H1 (cell line): ENCODE data around the gene CAPN15. TPM values are rescaled to one million over a fixed set of nuclear protein-coding genes. Genes with fewer than 3 reads are reported as not detected.

Experiments
- CTCF ChIA-PET: fragments of 300-600 bp; sonication (Branson Sonifier 250); formaldehyde crosslinking; loops from one replicate; lab custom pipeline; 2021; ENCODE audit not compliant: partially characterized antibody; lab: Charles Lee
- POLR2A ChIA-PET: fragments of 300-600 bp; sonication (Branson Sonifier 250); formaldehyde crosslinking; loops from one replicate; lab custom pipeline; 2021; ENCODE audit warnings: inconsistent platforms; ENCODE audit not compliant: partially characterized antibody; lab: Charles Lee
- DNase-seq, 2 experiments: peaks; one replicate each; pipeline versions ENCODE4 v3.0.0 to v3.0.0-alpha.2; 2010 to 2022; ENCODE audit warnings: low spot score in 2 of 2, low read depth in 1 of 2, mixed read lengths in 1 of 2
- FAIRE-seq: peaks from 2 replicates; lab custom pipeline; 2011; peaks lifted over from hg19 to GRCh38; lab: Jason Lieb, UNC
- H2AFZ ChIP-seq: 2 replicates; pipeline ENCODE4 v1.8.1; 2012; ENCODE audit warnings: low read length, inconsistent platforms
- H2AK5ac ChIP-seq: 2 replicates; pipeline ENCODE4 v1.6.1; 2013; ENCODE audit warnings: low read depth, low read length
- H2BK120ac ChIP-seq: replicated peaks from 2 replicates; pipeline ENCODE3; 2013; ENCODE audit warnings: low read depth, low read length, inconsistent platforms
- H2BK12ac ChIP-seq: 2 replicates; pipeline ENCODE4 v1.6.1; 2013; ENCODE audit warnings: low read depth, low read length
- H2BK15ac ChIP-seq: 2 replicates; pipeline ENCODE4 v1.6.1; 2013; ENCODE audit warnings: low read length
- H2BK20ac ChIP-seq: 2 replicates; pipeline ENCODE4 v1.6.1; 2013; ENCODE audit warnings: low read length
- H2BK5ac ChIP-seq: 2 replicates; pipeline ENCODE4 v1.6.1; 2013; ENCODE audit warnings: low read depth, low read length
- H3K14ac ChIP-seq: 2 replicates; pipeline ENCODE4 v1.6.1; 2013; ENCODE audit warnings: inconsistent platforms; ENCODE audit not compliant: insufficient read length
- H3K18ac ChIP-seq: 2 replicates; pipeline ENCODE4 v1.6.1; 2013; ENCODE audit warnings: low read length; ENCODE audit errors: extremely low read depth
- H3K23ac ChIP-seq: 2 replicates; pipeline ENCODE4 v1.6.1; 2013; ENCODE audit warnings: inconsistent platforms; ENCODE audit not compliant: insufficient read length
- H3K23me2 ChIP-seq: 2 replicates; pipeline ENCODE4 v1.6.1; 2013; ENCODE audit warnings: low read depth, low read length
- H3K27ac ChIP-seq: 2 replicates; pipeline ENCODE4 v1.6.1; 2011; ENCODE audit warnings: low read depth, low read length, inconsistent platforms
- H3K27me3 ChIP-seq, 4 experiments: replicated peaks in 1 of 4; 1 replicate in 1 of 4; 2 replicates in 3 of 4; pipeline versions ENCODE4 v1.6.1 to v1.8.1; 2011 to 2013; ENCODE audit warnings: low read length in 3 of 4, mild to moderate bottlenecking in 3 of 4, inconsistent platforms in 2 of 4, mixed read lengths in 2 of 4, moderate library complexity in 1 of 4; ENCODE audit not compliant: control insufficient read depth in 3 of 4, insufficient read depth in 3 of 4; ENCODE audit errors: extremely low read depth in 1 of 4
- H3K36me3 ChIP-seq, 4 experiments: 2 replicates each; pipeline versions ENCODE4 v1.6.1 to v1.8.1; 2011 to 2013; ENCODE audit warnings: mild to moderate bottlenecking in 4 of 4, low read length in 3 of 4, moderate library complexity in 2 of 4, control low read depth in 1 of 4, inconsistent platforms in 1 of 4; ENCODE audit not compliant: insufficient read depth in 4 of 4, control insufficient read depth in 2 of 4
- H3K4ac ChIP-seq: replicated peaks from 2 replicates; pipeline ENCODE3; 2013; ENCODE audit warnings: low read length, low read depth, mixed read lengths, inconsistent platforms; ENCODE audit not compliant: insufficient read length
- H3K4me1 ChIP-seq, 4 experiments: replicated peaks in 1 of 4; 1 replicate in 1 of 4; 2 replicates in 3 of 4; pipeline versions ENCODE4 v1.6.1 to v1.8.1; 2011 to 2013; ENCODE audit warnings: low read length in 3 of 4, inconsistent platforms in 2 of 4, mixed read lengths in 1 of 4; ENCODE audit not compliant: insufficient read depth in 4 of 4, control insufficient read depth in 3 of 4
- H3K4me2 ChIP-seq, 2 experiments: 2 replicates each; pipeline versions ENCODE4 v1.6.1 to v1.8.1; 2011 to 2013; ENCODE audit warnings: low read depth in 2 of 2, low read length in 2 of 2, control low read depth in 1 of 2, inconsistent platforms in 1 of 2, mild to moderate bottlenecking in 1 of 2; ENCODE audit not compliant: insufficient read depth in 1 of 2
- H3K4me3 ChIP-seq, 4 experiments: fragments of 200-600, 300-600 bp in 1 of 4; sonication (generic), shearing (Covaris generic), sonication (Bioruptor Twin) in 1 of 4; 2 replicates each; pipeline versions ENCODE4 v1.5.1 to v1.8.1; 2011 to 2016; ENCODE audit warnings: low read length in 4 of 4, low read depth in 3 of 4, control low read depth in 2 of 4, inconsistent platforms in 2 of 4, mild to moderate bottlenecking in 2 of 4, mixed read lengths in 1 of 4, moderate library complexity in 1 of 4; ENCODE audit not compliant: insufficient read depth in 2 of 4; ENCODE audit errors: extremely low read depth in 1 of 4
- H3K56ac ChIP-seq: replicated peaks from 2 replicates; pipeline ENCODE3; 2013; ENCODE audit warnings: low read depth, mild to moderate bottlenecking, mixed read lengths, low read length, inconsistent platforms; ENCODE audit not compliant: insufficient read length
- H3K79me1 ChIP-seq: 2 replicates; pipeline ENCODE4 v1.6.1; 2013; ENCODE audit warnings: low read depth, low read length, control low read depth
- H3K79me2 ChIP-seq, 2 experiments: 2 replicates each; pipeline versions ENCODE4 v1.6.1 to v1.8.1; 2012 to 2013; ENCODE audit warnings: low read length in 2 of 2, mild to moderate bottlenecking in 2 of 2, inconsistent platforms in 1 of 2; ENCODE audit not compliant: insufficient read depth in 2 of 2, control insufficient read depth in 1 of 2
- H3K9ac ChIP-seq, 4 experiments: replicated peaks in 1 of 4; 1 replicate in 1 of 4; 2 replicates in 3 of 4; pipeline versions ENCODE4 v1.6.1 to v1.8.1; 2011 to 2013; ENCODE audit warnings: low read depth in 3 of 4, low read length in 3 of 4, control low read depth in 2 of 4, mild to moderate bottlenecking in 2 of 4, moderate library complexity in 2 of 4, inconsistent platforms in 1 of 4; ENCODE audit errors: extremely low read depth in 1 of 4
- H3K9me3 ChIP-seq, 2 experiments: 2 replicates each; pipeline versions ENCODE4 v1.6.1 to v1.8.1; 2012 to 2013; ENCODE audit warnings: mild to moderate bottlenecking in 2 of 2, moderate library complexity in 2 of 2, control low read depth in 1 of 2, inconsistent platforms in 1 of 2, low read depth in 1 of 2, low read length in 1 of 2, mixed read lengths in 1 of 2; ENCODE audit not compliant: insufficient read depth in 2 of 2
- H4K20me1 ChIP-seq, 2 experiments: replicated peaks in 1 of 2; 2 replicates each; pipeline versions ENCODE3 to v1.8.1; 2011 to 2013; ENCODE audit warnings: inconsistent platforms in 2 of 2, low read length in 2 of 2, mild to moderate bottlenecking in 1 of 2; ENCODE audit not compliant: insufficient read depth in 2 of 2, control insufficient read depth in 1 of 2
- H4K5ac ChIP-seq: 2 replicates; pipeline ENCODE4 v1.6.1; 2013; ENCODE audit warnings: low read length, low read depth, mixed read lengths, inconsistent platforms; ENCODE audit not compliant: insufficient read length
- H4K8ac ChIP-seq: 2 replicates; pipeline ENCODE4 v1.8.0; 2013; ENCODE audit warnings: mild to moderate bottlenecking, moderate library complexity, low read length, inconsistent platforms; ENCODE audit not compliant: insufficient read depth; ENCODE audit errors: extremely low read depth
- H4K91ac ChIP-seq: replicated peaks from 2 replicates; pipeline ENCODE3; 2013; ENCODE audit warnings: low read length, mixed read lengths, inconsistent platforms; ENCODE audit not compliant: insufficient read length
- BACH1 ChIP-seq: IDR thresholded peaks from 2 replicates; pipeline ENCODE4 v1.6.1; 2012; ENCODE audit warnings: low read length, improper control_type of control experiment
- CHD1 ChIP-seq: IDR thresholded peaks from 2 replicates; pipeline ENCODE4 v1.6.1; 2012; ENCODE audit warnings: low read depth, low read length, improper control_type of control experiment
- HDAC6 ChIP-seq: IDR thresholded peaks from one replicate; pipeline ENCODE4 v1.7.1; 2012; ENCODE audit warnings: low read depth, mild to moderate bottlenecking, inconsistent platforms, low read length, moderate library complexity
- JUND ChIP-seq: IDR thresholded peaks from 2 replicates; pipeline ENCODE4 v1.6.1; 2011; ENCODE audit warnings: mild to moderate bottlenecking, improper control_type of control experiment, low read length
- POLR2AphosphoS5 ChIP-seq: IDR thresholded peaks from 2 replicates; pipeline ENCODE4 v1.6.1; 2011; ENCODE audit warnings: low read depth, low read length
- SP1 ChIP-seq: IDR thresholded peaks from 2 replicates; pipeline ENCODE4 v1.6.1; 2011; ENCODE audit warnings: low read depth, low read length
- WGBS, 2 experiments: shearing (Covaris generic) in 1 of 2; methylation state at CpG; one replicate each; pipeline versions ENCODE4 v1.1.6 to v1.1.7; 2013 to 2015; ENCODE audit warnings: low lambda C conversion rate in 2 of 2, mixed read lengths in 2 of 2, inconsistent platforms in 1 of 2, low coverage in 1 of 2, missing lambda C conversion rate in 1 of 2; ENCODE audit not compliant: insufficient replicate concordance in 2 of 2, insufficient coverage in 1 of 2, insufficient read length in 1 of 2; ENCODE audit errors: extremely low coverage in 1 of 2, missing lambda C conversion rate in 1 of 2; 5-methylcytosine and 5-hydroxymethylcytosine counted together
- polyA plus RNA-seq, 7 experiments: library from polyadenylated mRNA; depleted of rRNA in 3 of 7; stranded (reverse) in 5 of 7; unstranded in 2 of 7; fragments of >200 nt in 5 of 7; fragments of 200-250 nt in 2 of 7; gene quantifications; 1 replicate in 5 of 7; 2 replicates in 1 of 7; 4 replicates in 1 of 7; pipeline versions ENCODE4 v1.2.1 to v1.2.3, GENCODE V29; 2011 to 2013; ENCODE audit warnings: missing spikeins in 2 of 7, mixed read lengths in 2 of 7
- total RNA-seq: library from RNA; stranded (reverse); fragmentation: NEBNext Ultra II Directional; extraction: Animal tissue kit (Norgen Biotek cat#: 25700); gene quantifications from 2 replicates; pipeline ENCODE4 v1.2.1, GENCODE V29; 2021
- TF ChIP-seq, protein P1 (sequence below): IDR thresholded peaks from 2 replicates; pipeline ENCODE4 v1.6.1; 2011; ENCODE audit warnings: low read length, improper control_type of control experiment
- TF ChIP-seq, protein P2 (sequence below), 3 experiments: IDR thresholded peaks; 1 replicate in 2 of 3; 2 replicates in 1 of 3; pipeline versions ENCODE4 v1.5.1 to v1.6.1; 2011; ENCODE audit warnings: low read length in 3 of 3, mild to moderate bottlenecking in 3 of 3, inconsistent platforms in 2 of 3, low read depth in 1 of 3, moderate library complexity in 1 of 3; ENCODE audit not compliant: insufficient read depth in 1 of 3; ENCODE audit errors: control extremely low read depth in 1 of 3

Gene CAPN15
- total and polyA plus RNA-seq, 2 of the 8 experiments (the other 6 are each of a cell fraction or from before 2014, with no cell fraction given): 38.9 to 76.9 TPM

DNA sequence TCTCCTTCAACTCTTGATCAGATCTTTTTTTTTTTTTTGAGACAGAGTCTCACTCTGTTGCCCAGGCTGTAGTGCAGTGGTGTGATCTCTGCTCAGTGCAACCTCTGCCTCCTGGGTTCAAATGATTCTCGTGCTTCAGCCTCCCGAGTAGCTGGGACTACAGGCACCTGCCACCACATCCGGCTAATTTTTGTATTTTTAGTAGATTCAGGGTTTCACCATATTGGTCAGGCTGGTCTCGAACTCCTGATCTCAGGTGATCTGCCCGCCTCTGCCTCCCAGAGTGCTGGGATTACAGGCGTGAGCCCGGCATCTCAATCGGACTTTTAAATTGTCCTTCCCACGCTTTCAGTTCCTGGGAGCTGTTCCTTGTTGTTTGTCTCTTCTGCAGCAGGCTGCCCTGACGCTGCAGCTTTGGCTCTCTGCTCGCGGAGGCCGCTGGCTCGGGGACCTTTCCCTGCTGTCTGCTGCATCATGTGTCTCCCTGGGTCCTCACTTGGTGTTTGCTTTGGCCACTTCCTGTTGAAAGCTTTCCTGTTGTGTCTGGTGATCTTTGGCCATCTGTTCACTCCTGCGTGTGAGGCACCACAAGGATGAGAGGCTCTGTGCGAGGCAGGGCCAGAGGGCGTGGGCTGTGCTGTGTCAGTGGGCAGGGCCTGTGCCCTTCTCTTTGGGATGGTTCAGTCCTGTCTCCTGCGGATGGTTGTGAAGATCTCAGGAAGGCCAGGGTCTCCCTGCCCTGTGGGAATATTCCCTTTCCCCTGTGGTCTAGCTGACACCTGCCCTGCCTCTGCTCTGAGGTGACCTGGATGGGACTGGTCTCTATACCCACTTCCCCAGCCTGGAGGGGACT, 18.4 kb upstream of the CAPN15 start:
- no peaks in the 10 kb centered on the region for H3K23me2 ChIP-seq
- no peaks in the 10 kb centered on the region for H3K79me1 ChIP-seq
- POLR2A ChIA-PET: interaction anchor here (1.2 to 1.8 kb wide), 3 partner anchors 10 to 12 kb away, joined by 4 to 8 read pairs (median 4); no protein-coding TSS in a partner anchor
- CTCF ChIA-PET: interaction anchor here (0.7 to 1.8 kb wide), 8 partner anchors 9 to 464 kb away, joined by 3 to 6 read pairs (median 4); no protein-coding TSS in a partner anchor
- H2BK5ac ChIP-seq: peak overlapping the region; percentile 66; the same call in 1 of the 2 replicates
- H4K91ac ChIP-seq: no peak overlapping the region
- no peak overlapping the region; the same call in 1 of the 2 replicates for H3K27ac ChIP-seq
- H3K4me3 ChIP-seq: no peak overlapping the region
- no peak overlapping the region for H2AFZ ChIP-seq
- no peaks in the 10 kb centered on the region for H3K79me2 ChIP-seq
- no peak overlapping the region for H3K23ac ChIP-seq
- H3K27me3 ChIP-seq: no peaks in the 10 kb centered on the region
- no peak overlapping the region for H3K56ac ChIP-seq
- H3K4ac ChIP-seq: no peak overlapping the region
- H4K20me1 ChIP-seq: no peaks in the 10 kb centered on the region
- no peak overlapping the region for H2AK5ac ChIP-seq
- no peak overlapping the region for H3K18ac ChIP-seq
- DNase-seq: no peak
- no peak overlapping the region for H2BK120ac ChIP-seq
- 93% methylated on average over 18 of the region's 18 CpGs; no CpG with 5 or more reads in 1 of the 2 experiments for WGBS, 2 experiments
- H4K5ac ChIP-seq: no peak overlapping the region
- H3K4me2 ChIP-seq: no peak overlapping the region
- FAIRE-seq: no peak
- H2BK15ac ChIP-seq: no peak overlapping the region
- no peak overlapping the region for H3K9ac ChIP-seq
- H2BK12ac ChIP-seq: no peak overlapping the region
- H3K36me3 ChIP-seq: no peaks in the 10 kb centered on the region
- H4K8ac ChIP-seq: peak overlapping the region; percentile 73
- TF ChIP-seq, protein P1, sequence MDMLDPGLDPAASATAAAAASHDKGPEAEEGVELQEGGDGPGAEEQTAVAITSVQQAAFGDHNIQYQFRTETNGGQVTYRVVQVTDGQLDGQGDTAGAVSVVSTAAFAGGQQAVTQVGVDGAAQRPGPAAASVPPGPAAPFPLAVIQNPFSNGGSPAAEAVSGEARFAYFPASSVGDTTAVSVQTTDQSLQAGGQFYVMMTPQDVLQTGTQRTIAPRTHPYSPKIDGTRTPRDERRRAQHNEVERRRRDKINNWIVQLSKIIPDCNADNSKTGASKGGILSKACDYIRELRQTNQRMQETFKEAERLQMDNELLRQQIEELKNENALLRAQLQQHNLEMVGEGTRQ: no peak
- TF ChIP-seq HDAC6 (no peak), POLR2AphosphoS5 (no peak), BACH1 (no peak), CHD1 (no peak), SP1 (no peak), JUND (no peak)
- TF ChIP-seq, protein P2, sequence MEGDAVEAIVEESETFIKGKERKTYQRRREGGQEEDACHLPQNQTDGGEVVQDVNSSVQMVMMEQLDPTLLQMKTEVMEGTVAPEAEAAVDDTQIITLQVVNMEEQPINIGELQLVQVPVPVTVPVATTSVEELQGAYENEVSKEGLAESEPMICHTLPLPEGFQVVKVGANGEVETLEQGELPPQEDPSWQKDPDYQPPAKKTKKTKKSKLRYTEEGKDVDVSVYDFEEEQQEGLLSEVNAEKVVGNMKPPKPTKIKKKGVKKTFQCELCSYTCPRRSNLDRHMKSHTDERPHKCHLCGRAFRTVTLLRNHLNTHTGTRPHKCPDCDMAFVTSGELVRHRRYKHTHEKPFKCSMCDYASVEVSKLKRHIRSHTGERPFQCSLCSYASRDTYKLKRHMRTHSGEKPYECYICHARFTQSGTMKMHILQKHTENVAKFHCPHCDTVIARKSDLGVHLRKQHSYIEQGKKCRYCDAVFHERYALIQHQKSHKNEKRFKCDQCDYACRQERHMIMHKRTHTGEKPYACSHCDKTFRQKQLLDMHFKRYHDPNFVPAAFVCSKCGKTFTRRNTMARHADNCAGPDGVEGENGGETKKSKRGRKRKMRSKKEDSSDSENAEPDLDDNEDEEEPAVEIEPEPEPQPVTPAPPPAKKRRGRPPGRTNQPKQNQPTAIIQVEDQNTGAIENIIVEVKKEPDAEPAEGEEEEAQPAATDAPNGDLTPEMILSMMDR (IDR thresholded peaks at IDR 0.05; ENCODE audit: control extremely low read depth in 1 of 3, insufficient read depth in 1 of 3, low read depth in 1 of 3, low read length in 3 of 3): no peak
- H3K9me3 ChIP-seq: no peaks in the 10 kb centered on the region
- no peak overlapping the region for H2BK20ac ChIP-seq
- H3K4me1 ChIP-seq: no peaks in the 10 kb centered on the region; a peak in 1 of 7 replicates
- no peak overlapping the region for H3K14ac ChIP-seq
